Measurements from ENCODE around the gene SIX6.

SIX6 gene

GRCh38 chr14:60544659-60545058 is 35.7 kb downstream of the SIX6 start:
- H3K4me1 Mint-ChIP-seq (ENCODE audit: low read depth in 2 of 2) = no peaks in the 10 kb centered on the region
- peaks cover 7 to 9% of the 10 kb centered on the region in 2 donors for H3K27me3 Mint-ChIP-seq
- DNase-seq = no peak
- peaks cover 4 to 7% of the 10 kb centered on the region in 2 donors for H3K9me3 Mint-ChIP-seq
- ATAC-seq (replicated peaks) = no peak
- no peak overlapping the region for H3K4me3 Mint-ChIP-seq
- no peaks in the 10 kb centered on the region for H3K36me3 Mint-ChIP-seq (ENCODE audit: insufficient read depth)
- no peak overlapping the region for H3K27ac Mint-ChIP-seq

DNA sequence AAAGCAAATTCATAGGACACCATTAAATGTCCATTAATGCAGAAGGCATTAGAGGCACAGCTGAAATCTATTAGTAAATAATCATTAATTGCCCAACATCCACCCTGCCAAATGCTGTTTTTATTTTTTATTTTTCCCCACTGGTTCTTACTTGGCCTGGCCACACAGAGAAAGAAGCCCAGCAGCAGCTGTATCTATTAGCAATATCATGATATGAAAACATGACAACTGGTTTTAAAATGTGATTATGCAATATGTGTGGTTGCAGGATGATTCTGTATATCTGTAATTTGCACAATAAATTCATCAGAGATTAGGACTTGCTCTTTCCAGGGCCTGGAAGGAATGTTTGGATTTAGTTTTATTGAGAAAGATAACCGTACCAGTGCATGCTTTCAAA is 44.9 kb downstream of the SIX6 start:
- Mint-ChIP-seq H3K27me3 (peaks cover 22 to 30% of the 10 kb centered on the region in 2 donors), H3K4me3 (no peak overlapping the region), H3K4me1 (ENCODE audit: low read depth in 2 of 2) (no peaks in the 10 kb centered on the region), H3K36me3 (ENCODE audit: insufficient read depth) (no peaks in the 10 kb centered on the region), H3K9me3 (no peaks in the 10 kb centered on the region), H3K27ac (no peak overlapping the region)
- ATAC-seq (replicated peaks) = no peak
- no peak for DNase-seq

DNA sequence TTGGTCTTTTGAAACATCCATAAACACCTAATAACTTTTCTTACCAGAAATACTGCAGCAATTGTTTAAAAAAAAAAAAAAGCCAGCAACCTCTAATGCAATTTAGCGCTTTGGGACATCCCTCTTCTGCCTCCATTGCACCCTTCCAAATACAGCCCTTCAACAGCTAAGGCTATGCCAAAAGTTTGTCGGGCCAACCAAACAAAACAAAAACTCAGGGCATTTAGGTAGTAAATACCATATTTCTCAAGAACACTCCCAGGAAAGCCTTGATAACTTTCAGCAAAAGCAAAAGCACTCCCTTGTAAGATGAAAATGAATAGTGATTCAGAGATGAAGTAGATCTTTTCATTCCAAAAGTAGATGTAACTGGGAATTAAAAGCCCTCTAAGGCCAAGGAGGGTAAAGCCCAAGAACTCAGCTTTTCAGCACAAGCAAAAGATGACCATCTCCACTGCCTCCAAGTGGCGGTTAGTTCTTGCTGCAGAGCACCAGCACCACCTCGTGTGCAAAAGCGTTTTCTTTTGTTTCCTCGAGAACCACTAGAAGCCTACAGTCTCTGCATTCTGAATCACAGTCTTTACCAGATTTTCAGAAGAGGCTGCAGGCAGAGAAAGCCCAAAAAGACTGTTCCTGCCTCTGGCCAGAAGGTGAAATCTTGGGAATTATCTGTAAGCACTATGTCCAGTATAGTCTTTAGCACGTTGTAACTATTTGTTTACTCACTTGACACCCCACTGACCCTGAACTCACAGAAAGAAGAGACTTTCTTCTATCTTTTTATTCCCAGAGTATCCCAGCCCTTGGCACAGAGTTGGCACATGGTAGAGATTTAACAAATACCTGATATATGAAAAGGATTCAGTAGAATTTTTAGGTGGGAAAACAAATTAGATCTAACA is 53.1 kb downstream of the SIX6 start:
- no peaks in the 10 kb centered on the region for H3K9me3 Mint-ChIP-seq
- no peaks in the 10 kb centered on the region for H3K36me3 Mint-ChIP-seq (ENCODE audit: insufficient read depth)
- H3K4me1 Mint-ChIP-seq (ENCODE audit: low read depth in 2 of 2) = no peaks in the 10 kb centered on the region
- no peak for ATAC-seq (replicated peaks)
- peaks cover 0 to 15% of the 10 kb centered on the region in 2 donors for H3K27me3 Mint-ChIP-seq
- no peak overlapping the region for H3K27ac Mint-ChIP-seq
- no peak overlapping the region for H3K4me3 Mint-ChIP-seq
- DNase-seq = no peak

All from effector memory CD8-positive, alpha-beta T cell (primary cell).